Neural cell (in vitro differentiated cells): ENCODE data around the gene DOCK4.

Experiments
- CTCF ChIP-seq: fragments of 450-650 bp; IDR thresholded peaks from 2 replicates; pipeline ENCODE4 v1.5.1; 2014; ENCODE audit warnings: antibody characterized with exemption, mild to moderate bottlenecking, moderate library complexity; ENCODE audit not compliant: poor library complexity, severe bottlenecking
- EP300 ChIP-seq: fragments of 450-650 bp; conservative IDR thresholded peaks from 2 replicates; pipeline ENCODE4 v1.6.1; 2014; ENCODE audit warnings: antibody characterized with exemption, mild to moderate bottlenecking, moderate library complexity; ENCODE audit not compliant: poor library complexity, severe bottlenecking
- EZH2 ChIP-seq: fragments of 200-600, 300-800 bp; shearing (Covaris generic), sonication (generic); IDR thresholded peaks from 2 replicates; pipeline ENCODE4 v1.6.1; 2014; ENCODE audit warnings: antibody characterized with exemption, low read length, borderline replicate concordance, mild to moderate bottlenecking; ENCODE audit not compliant: insufficient read depth, poor library complexity, severe bottlenecking
- MXI1 ChIP-seq: fragments of 450-650 bp; conservative IDR thresholded peaks from 2 replicates; pipeline ENCODE4 v1.6.1; 2014; ENCODE audit warnings: antibody characterized with exemption, mild to moderate bottlenecking; ENCODE audit not compliant: poor library complexity, severe bottlenecking
- POLR2AphosphoS5 ChIP-seq: IDR thresholded peaks from 2 replicates; pipeline ENCODE4 v1.6.1; 2012
- RAD21 ChIP-seq: fragments of 450-650 bp; conservative IDR thresholded peaks from 2 replicates; pipeline ENCODE4 v1.6.1; 2014; ENCODE audit warnings: antibody characterized with exemption, mild to moderate bottlenecking, moderate library complexity
- REST ChIP-seq: IDR thresholded peaks from 2 replicates; pipeline ENCODE4 v1.6.1; 2012; ENCODE audit warnings: borderline replicate concordance
- SMC3 ChIP-seq: fragments of 450-650 bp; conservative IDR thresholded peaks from 2 replicates; pipeline ENCODE4 v1.6.1; 2014; ENCODE audit warnings: antibody characterized with exemption, mild to moderate bottlenecking, moderate library complexity; ENCODE audit not compliant: poor library complexity
- TAF1 ChIP-seq: IDR thresholded peaks from 2 replicates; pipeline ENCODE4 v1.6.1; 2012; ENCODE audit warnings: low read depth

- TF ChIP-seq CTCF (no peak), REST (no peak), RAD21 (no peak), MXI1 (no peak), POLR2AphosphoS5 (no peak), SMC3 (no peak), EZH2 (no peak), EP300 (no peak), TAF1 (no peak)
Measured at GRCh38 chr7:112088484-112089016, 117.6 kb downstream of the DOCK4 start.
